ENCODE measurements around the gene KCNT2.
"Not testable (repeated sequence)": the region's sequence is repeated elsewhere in the genome, so short reads cannot be mapped to it uniquely, and the experiment has no call there.

KCNT2 gene

GRCh38 chr1:196510451-196510850, 97.8 kb downstream of the KCNT2 start:
- DNase-seq = no peak

GRCh38 chr1:196504224-196504623, 104.0 kb downstream of the KCNT2 start:
- not testable (repeated sequence) for DNase-seq

- no peak for DNase-seq
Observed at GRCh38 chr1:196502437-196502836, 105.8 kb downstream of the KCNT2 start.

GRCh38 chr1:196501760-196502428, 106.3 kb downstream of the KCNT2 start:
- DNase-seq = no peak

- DNase-seq = no peak
Observed at GRCh38 chr1:196497817-196498216, 110.4 kb downstream of the KCNT2 start.

GRCh38 chr1:196494766-196495165, 113.5 kb downstream of the KCNT2 start:
- no peak for DNase-seq

- no peak for DNase-seq
Observed at GRCh38 chr1:196493881-196494280, 114.4 kb downstream of the KCNT2 start.

GRCh38 chr1:196488579-196488978, 119.7 kb downstream of the KCNT2 start:
- DNase-seq = no peak

- DNase-seq = no peak
Observed at GRCh38 chr1:196486346-196486745, 121.9 kb downstream of the KCNT2 start.

- no peak for DNase-seq
Observed at GRCh38 chr1:196481616-196482015, 126.6 kb downstream of the KCNT2 start.

GRCh38 chr1:196477262-196477661, 131.0 kb downstream of the KCNT2 start:
- no peak for DNase-seq

GRCh38 chr1:196467230-196467925, 140.9 kb downstream of the KCNT2 start:
- DNase-seq = no peak

- DNase-seq = no peak
Observed at GRCh38 chr1:196466654-196467053, 141.6 kb downstream of the KCNT2 start.

- DNase-seq = no peak
Observed at GRCh38 chr1:196466166-196466565, 142.1 kb downstream of the KCNT2 start.

- no peak for DNase-seq
Observed at GRCh38 chr1:196464480-196464941, 143.7 kb downstream of the KCNT2 start.

GRCh38 chr1:196462086-196462485, 146.2 kb downstream of the KCNT2 start:
- DNase-seq = no peak

GRCh38 chr1:196461521-196461920, 146.7 kb downstream of the KCNT2 start:
- DNase-seq = no peak

GRCh38 chr1:196459383-196459782, 148.9 kb downstream of the KCNT2 start:
- DNase-seq = no peak

GRCh38 chr1:196454792-196455191, 153.4 kb downstream of the KCNT2 start:
- DNase-seq = no peak

GRCh38 chr1:196451103-196451502, 157.1 kb downstream of the KCNT2 start:
- DNase-seq = no peak

- DNase-seq = no peak
Observed at GRCh38 chr1:196450143-196451095, 157.8 kb downstream of the KCNT2 start.

GRCh38 chr1:196449460-196449859, 158.8 kb downstream of the KCNT2 start:
- no peak for DNase-seq

GRCh38 chr1:196445775-196446174, 162.5 kb downstream of the KCNT2 start:
- no peak for DNase-seq
